Endothelial cell of umbilical vein (primary cell): ENCODE data around the gene ANKRD45. TPM values are rescaled to one million over a fixed set of nuclear protein-coding genes. Genes with fewer than 3 reads are reported as not detected.
"Not testable (repeated sequence)": the region's sequence is repeated elsewhere in the genome, so short reads cannot be mapped to it uniquely, and the experiment has no call there.

ENCODE experiments used
- BruUV-seq: library from RNA; stranded (reverse); fragments of 400-500 nt; replicated peaks from 2 replicates; lab custom pipeline; 2021; lab: Mats Ljungman, UMichigan
- CTCF ChIA-PET: fragments of 300-600, 350-600 bp; sonication (Branson Sonifier 250); formaldehyde crosslinking; loops from one replicate; lab custom pipeline; 2021; ENCODE audit warnings: antibody characterized with exemption, inconsistent platforms; lab: Charles Lee
- POLR2A ChIA-PET: fragments of 300-600, 350-600 bp; sonication (Branson Sonifier 250); formaldehyde crosslinking; loops from one replicate; lab custom pipeline; 2021; ENCODE audit warnings: antibody characterized with exemption, inconsistent platforms; lab: Charles Lee
- DNase-seq: peaks from one replicate; pipeline ENCODE4 v3.0.0-alpha.2; 2011; ENCODE audit warnings: low read depth, low spot score
- FAIRE-seq: peaks from 2 replicates; lab custom pipeline; 2011; peaks lifted over from hg19 to GRCh38; lab: Jason Lieb, UNC
- H2AFZ ChIP-seq: 2 replicates; pipeline ENCODE4 v1.6.0; 2012; ENCODE audit warnings: low read depth, low read length, control low read depth, inconsistent platforms
- H3K27ac ChIP-seq: 2 replicates; pipeline ENCODE4 v1.5.1; 2011; ENCODE audit warnings: low read depth, mild to moderate bottlenecking, control low read depth, low read length, moderate library complexity; ENCODE audit not compliant: insufficient read depth
- H3K27me3 ChIP-seq, 2 experiments: 2 replicates each; pipeline versions ENCODE4 v1.6.0 to v1.6.1; 2011; ENCODE audit warnings: low read length in 2 of 2, mixed read lengths in 1 of 2; ENCODE audit not compliant: control insufficient read depth in 2 of 2, insufficient read depth in 2 of 2
- H3K36me3 ChIP-seq, 2 experiments: 2 replicates in 1 of 2; 3 replicates in 1 of 2; pipeline ENCODE4 v1.5.1; 2011; ENCODE audit warnings: low read length in 2 of 2, mild to moderate bottlenecking in 1 of 2, moderate library complexity in 1 of 2; ENCODE audit not compliant: control insufficient read depth in 2 of 2, insufficient read depth in 2 of 2; ENCODE audit errors: extremely low read depth in 1 of 2
- H3K4me1 ChIP-seq: 3 replicates; pipeline ENCODE4 v1.5.1; 2011; ENCODE audit warnings: mild to moderate bottlenecking, low read length; ENCODE audit not compliant: control insufficient read depth, insufficient read depth; ENCODE audit errors: extremely low read depth
- H3K4me2 ChIP-seq: 2 replicates; pipeline ENCODE4 v1.6.1; 2011; ENCODE audit warnings: low read length, control low read depth, mixed read lengths; ENCODE audit not compliant: insufficient read depth
- H3K4me3 ChIP-seq, 3 experiments: fragments of 200-600 bp in 1 of 3; sonication (generic), shearing (Covaris generic) in 1 of 3; replicated peaks in 1 of 3; 2 replicates each; pipeline ENCODE4 v1.5.1; 2011 to 2016; ENCODE audit warnings: control low read depth in 3 of 3, low read length in 3 of 3, mild to moderate bottlenecking in 2 of 3, inconsistent platforms in 1 of 3, low read depth in 1 of 3, moderate library complexity in 1 of 3; ENCODE audit not compliant: insufficient read depth in 1 of 3
- H3K79me2 ChIP-seq: 2 replicates; pipeline ENCODE4 v1.6.0; 2012; ENCODE audit warnings: low read length, inconsistent platforms; ENCODE audit not compliant: control insufficient read depth, insufficient read depth
- H3K9ac ChIP-seq: replicated peaks from 2 replicates; pipeline ENCODE3; 2011; ENCODE audit warnings: low read length, control low read depth; ENCODE audit not compliant: insufficient read depth; ENCODE audit errors: extremely low read depth
- H3K9me1 ChIP-seq: replicated peaks from 3 replicates; pipeline ENCODE4 v1.6.0; 2011; ENCODE audit warnings: mild to moderate bottlenecking, low read length; ENCODE audit not compliant: control insufficient read depth, insufficient read depth; ENCODE audit errors: extremely low read depth
- H3K9me3 ChIP-seq: replicated peaks from 2 replicates; pipeline ENCODE4 v1.5.1; 2012; ENCODE audit warnings: low read length, inconsistent platforms; ENCODE audit not compliant: control insufficient read depth, insufficient read depth
- H4K20me1 ChIP-seq: replicated peaks from 2 replicates; pipeline ENCODE3; 2011; ENCODE audit warnings: mild to moderate bottlenecking, low read length; ENCODE audit not compliant: control insufficient read depth, insufficient read depth; ENCODE audit errors: extremely low read depth
- CTCF ChIP-seq, 2 donors: IDR thresholded peaks; 1 replicate in 1 of 2; 2 replicates in 1 of 2; pipeline ENCODE4 v1.5.1; 2011; ENCODE audit warnings: low read length in 2 of 2, mild to moderate bottlenecking in 2 of 2, moderate library complexity in 2 of 2, control low read depth in 1 of 2, inconsistent platforms in 1 of 2, low read depth in 1 of 2; ENCODE audit not compliant: insufficient read depth in 1 of 2; ENCODE audit errors: extremely low read depth in 1 of 2
- EZH2 ChIP-seq: IDR thresholded peaks from 2 replicates; pipeline ENCODE4 v1.6.1; 2012; ENCODE audit warnings: borderline replicate concordance, low read depth, mild to moderate bottlenecking, moderate library complexity, low read length, inconsistent platforms; ENCODE audit not compliant: severe bottlenecking
- FOS ChIP-seq: IDR thresholded peaks from 2 replicates; pipeline ENCODE4 v1.6.1; 2011; ENCODE audit warnings: mild to moderate bottlenecking, low read length, moderate library complexity, borderline replicate concordance; ENCODE audit not compliant: insufficient read depth
- GATA2 ChIP-seq: IDR thresholded peaks from 2 replicates; pipeline ENCODE4 v1.7.0; 2011; ENCODE audit warnings: low read depth, mild to moderate bottlenecking, moderate library complexity, mixed read lengths, low read length; ENCODE audit not compliant: insufficient read length, insufficient read depth
- JUN ChIP-seq: IDR thresholded peaks from 2 replicates; pipeline ENCODE4 v1.6.1; 2011; ENCODE audit warnings: borderline replicate concordance, low read depth; ENCODE audit not compliant: insufficient read length, insufficient read depth
- MAX ChIP-seq: IDR thresholded peaks from 2 replicates; pipeline ENCODE4 v1.6.1; 2011; ENCODE audit not compliant: insufficient read depth, insufficient read length
- MYC ChIP-seq: IDR thresholded peaks from one replicate; pipeline ENCODE4 v1.6.1; 2011; ENCODE audit warnings: mild to moderate bottlenecking, low read depth, low read length
- POLR2A ChIP-seq: IDR thresholded peaks from 2 replicates; pipeline ENCODE4 v1.6.1; 2012; ENCODE audit warnings: low read depth, mild to moderate bottlenecking, control low read depth, low read length
- POLR2AphosphoS5 ChIP-seq: IDR thresholded peaks from 2 replicates; pipeline ENCODE4 v1.6.1; 2012; ENCODE audit warnings: low read depth, mild to moderate bottlenecking, control low read depth, low read length, moderate library complexity; ENCODE audit not compliant: insufficient read depth
- dilution Hi-C: fragments of 300-500 bp; cut with MboI; formaldehyde crosslinking; loops from one replicate; pipeline ENCODE4 v1.15.0; 2019; ENCODE audit warnings: low sequenced_read_pairs; ENCODE audit not compliant: extremely low pct_ligation_motif_present
- intact Hi-C: fragments of 100-400 bp; cut with micrococcal nuclease; formaldehyde crosslinking; loops from one replicate; pipeline ENCODE4 v1.10.0; 2022
- polyA plus RNA-seq, 4 experiments: library from polyadenylated mRNA; depleted of rRNA in 3 of 4; stranded (reverse) in 3 of 4; unstranded in 1 of 4; fragments of >200 nt; gene quantifications; 2 replicates each; pipeline versions ENCODE4 v1.2.1 to v1.2.3, GENCODE V29; 2011 to 2012; ENCODE audit warnings: missing spikeins in 1 of 4
- total RNA-seq: library from RNA; stranded (reverse); gene quantifications from 2 replicates; pipeline ENCODE4 v1.2.3, GENCODE V29; 2021

ANKRD45 gene
- total and polyA plus RNA-seq, 2 donors (not counting 3 experiments of a cell fraction or from before 2014, with no cell fraction given) = 0.19 to 0.62 TPM

- H2AFZ ChIP-seq = no peak overlapping the region
- FAIRE-seq (no peak), DNase-seq (no peak)
- intact Hi-C loops = no loop called here
- no peak overlapping the region for H3K4me2 ChIP-seq
- no peak overlapping the region for H3K27ac ChIP-seq
- TF ChIP-seq MAX = no peak
- TF ChIP-seq POLR2A = no peak
- TF ChIP-seq MYC = no peak
- no peak for TF ChIP-seq EZH2
- TF ChIP-seq CTCF (IDR thresholded peaks at IDR 0.05; ENCODE audit: extremely low read depth in 1 of 2, insufficient read depth in 1 of 2, low read depth in 1 of 2, low read length in 2 of 2) = no peak
- no peak for TF ChIP-seq JUN
- no peak for TF ChIP-seq FOS
- TF ChIP-seq POLR2AphosphoS5 = no peak
- no peak for TF ChIP-seq GATA2
- H3K36me3 ChIP-seq = no peaks in the 10 kb centered on the region
- ChIA-PET POLR2A (no interaction called here), CTCF (interaction anchor here (1.3 kb wide), 1 partner anchor 8 kb away, joined by 4 read pairs; no protein-coding TSS in a partner anchor)
- no peaks in the 10 kb centered on the region for H3K9me3 ChIP-seq
- H3K4me1 ChIP-seq = no peaks in the 10 kb centered on the region
- H3K9ac ChIP-seq = no peak overlapping the region
- no peaks in the 10 kb centered on the region for H3K27me3 ChIP-seq
- BruUV-seq = no TSS peak
- no peaks in the 10 kb centered on the region for H3K79me2 ChIP-seq
- no peak overlapping the region for H3K4me3 ChIP-seq
- dilution Hi-C loops = no loop called here
- H4K20me1 ChIP-seq = no peaks in the 10 kb centered on the region
- H3K9me1 ChIP-seq = no peaks in the 10 kb centered on the region
These were observed 52.8 kb downstream of the ANKRD45 start for GRCh38 chr1:173616859-173617258.

GRCh38 chr1:173613086-173613485 lies 56.6 kb downstream of the ANKRD45 start:
- H3K4me2 ChIP-seq = not testable (repeated sequence)

More at GRCh38 chr1:173613086-173613485, 56.6 kb downstream of the ANKRD45 start:
- H3K79me2 ChIP-seq, H3K9ac ChIP-seq, H3K4me3 ChIP-seq, H3K9me3 ChIP-seq, H3K9me1 ChIP-seq, H3K36me3 ChIP-seq, H3K4me1 ChIP-seq, POLR2A ChIA-PET, intact Hi-C loops, H3K27ac ChIP-seq, H4K20me1 ChIP-seq, H2AFZ ChIP-seq, FAIRE-seq, BruUV-seq, dilution Hi-C loops, DNase-seq, H3K27me3 ChIP-seq: not testable (repeated sequence)
- CTCF ChIA-PET = interaction anchor here (0.6 kb wide), 1 partner anchor 129 kb away, joined by 3 read pairs; no protein-coding TSS in a partner anchor
